PC-9 (cell line): ENCODE measurements around the gene ELP4. TPM values are rescaled to one million over a fixed set of nuclear protein-coding genes. Genes with fewer than 3 reads are reported as not detected.

Experiments used
- BruUV-seq: library from RNA; stranded (reverse); fragments of 400-500 nt; replicated peaks from 2 replicates; lab custom pipeline; 2021; lab: Mats Ljungman, UMichigan
- CTCF ChIA-PET: fragments of 300-600 bp; sonication (Branson Sonifier 250); formaldehyde crosslinking; loops from one replicate; lab custom pipeline; 2022; ENCODE audit warnings: antibody characterized with exemption; lab: Charles Lee
- POLR2A ChIA-PET: fragments of 300-600 bp; sonication (Branson Sonifier 250); formaldehyde crosslinking; loops from one replicate; lab custom pipeline; 2022; ENCODE audit warnings: antibody characterized with exemption; ENCODE audit not compliant: unreplicated experiment; lab: Charles Lee
- DNase-seq, 2 experiments: peaks; one replicate each; pipeline versions ENCODE4 v3.0.0 to v3.0.0-alpha.2; 2015 to 2022; ENCODE audit warnings: mixed read lengths in 1 of 2
- H2AFZ ChIP-seq: fragments of 200-600 bp; sonication (generic); 2 replicates; pipeline ENCODE4 v1.8.1; 2017; ENCODE audit warnings: antibody characterized with exemption
- H3F3A ChIP-seq: fragments of 200-600 bp; sonication (generic); 2 replicates; pipeline ENCODE4 v1.8.1; 2017; ENCODE audit warnings: antibody characterized with exemption, mild to moderate bottlenecking, low read depth; ENCODE audit not compliant: insufficient read depth
- H3K27ac ChIP-seq: fragments of 200-600 bp; sonication (generic); 2 replicates; pipeline ENCODE4 v1.6.1; 2016; ENCODE audit warnings: mixed run types
- H3K27me3 ChIP-seq: fragments of 200-600 bp; sonication (generic); 2 replicates; pipeline ENCODE4 v1.6.1; 2016; ENCODE audit warnings: low read depth, mixed run types; ENCODE audit not compliant: insufficient read depth
- H3K36me3 ChIP-seq: fragments of 200-600 bp; sonication (generic); 2 replicates; pipeline ENCODE4 v1.6.1; 2016; ENCODE audit warnings: low read depth, mixed run types
- H3K4me1 ChIP-seq: fragments of 200-600 bp; sonication (generic); replicated peaks from 2 replicates; pipeline ENCODE4 v1.6.1; 2016; ENCODE audit warnings: mixed run types; ENCODE audit not compliant: insufficient read depth
- H3K4me2 ChIP-seq: fragments of 200-600 bp; sonication (generic); 2 replicates; pipeline ENCODE4 v1.6.1; 2017; ENCODE audit warnings: mixed run types
- H3K4me3 ChIP-seq: fragments of 200-600 bp; sonication (generic); 2 replicates; pipeline ENCODE4 v1.6.1; 2016; ENCODE audit warnings: mixed run types
- H3K79me2 ChIP-seq: fragments of 200-600 bp; sonication (generic); 2 replicates; pipeline ENCODE4 v1.6.1; 2017; ENCODE audit warnings: low read depth, mixed run types
- H3K9me2 ChIP-seq: fragments of 200-600 bp; sonication (generic); 2 replicates; pipeline ENCODE4 v1.8.1; 2017; ENCODE audit warnings: mild to moderate bottlenecking; ENCODE audit not compliant: insufficient read depth
- H3K9me3 ChIP-seq: fragments of 200-600 bp; sonication (generic); 2 replicates; pipeline ENCODE4 v1.8.1; 2016; ENCODE audit warnings: low read depth; ENCODE audit not compliant: insufficient read depth
- H4K20me1 ChIP-seq: fragments of 200-600 bp; sonication (generic); 2 replicates; pipeline ENCODE4 v1.8.1; 2017; ENCODE audit not compliant: insufficient read depth
- CTCF ChIP-seq: fragments of 200-600 bp; sonication (generic); conservative IDR thresholded peaks from 2 replicates; pipeline ENCODE4 v1.6.1; 2017; ENCODE audit warnings: mixed run types, antibody characterized with exemption, mild to moderate bottlenecking, moderate library complexity
- EZH2 ChIP-seq: fragments of 200-600 bp; sonication (generic); IDR thresholded peaks from 2 replicates; pipeline ENCODE4 v1.8.0; 2017; ENCODE audit warnings: antibody characterized with exemption, low read depth
- intact Hi-C: fragments of 100-400 bp; cut with micrococcal nuclease; formaldehyde crosslinking; loops from one replicate; pipeline ENCODE4 v1.10.0; 2022; ENCODE audit not compliant: unreplicated experiment
- total RNA-seq: library from RNA; stranded (reverse); gene quantifications from 2 replicates; pipeline ENCODE4 v1.2.3, GENCODE V29; 2021

ELP4 gene
- total RNA-seq, 1 experiment from 2014 or later: 20.5 TPM

GRCh38 chr11:31813391-31814175 is 304.0 kb downstream of the ELP4 start:
- intact Hi-C loops: loop anchor here (5.0 kb wide), 1 partner anchor 274 kb away; no protein-coding TSS in a partner anchor
- BruUV-seq: no TSS peak
- 0 out of 2 replicates have a peak overlapping the region, but pooled peaks have one; percentile 77 for H3K27ac ChIP-seq
- no peaks in the 10 kb centered on the region for H3K9me2 ChIP-seq
- H3K4me1 ChIP-seq: peaks cover 16% of the 10 kb centered on the region
- H3K27me3 ChIP-seq: no peaks in the 10 kb centered on the region
- H2AFZ ChIP-seq: peak overlapping the region; percentile 89
- H3K4me2 ChIP-seq: peak overlapping the region; percentile 94
- peaks cover 15% of the 10 kb centered on the region for H3K79me2 ChIP-seq
- no peaks in the 10 kb centered on the region for H3K36me3 ChIP-seq
- no peaks in the 10 kb centered on the region for H4K20me1 ChIP-seq
- no peak for DNase-seq
- no peak for TF ChIP-seq EZH2
- no peak for TF ChIP-seq CTCF
- H3F3A ChIP-seq: peaks cover 15% of the 10 kb centered on the region
- H3K4me3 ChIP-seq: peak overlapping the region; percentile 89
- H3K9me3 ChIP-seq: no peaks in the 10 kb centered on the region
- ChIA-PET POLR2A (no interaction called here), CTCF (interaction anchor here (0.6 kb wide), 2 partner anchors 48 to 305 kb away, joined by 4 to 16 read pairs; no protein-coding TSS in a partner anchor)

GRCh38 chr11:31814176-31814868 is 304.8 kb downstream of the ELP4 start:
- H3K4me2 ChIP-seq: no peak overlapping the region
- H3K9me3 ChIP-seq: no peaks in the 10 kb centered on the region
- DNase-seq: no peak
- no peaks in the 10 kb centered on the region for H4K20me1 ChIP-seq
- ChIA-PET CTCF (no interaction called here), POLR2A (no interaction called here)
- TF ChIP-seq CTCF: no peak
- TF ChIP-seq EZH2: no peak
- peaks cover 8% of the 10 kb centered on the region for H3K79me2 ChIP-seq
- no peak overlapping the region for H2AFZ ChIP-seq
- no TSS peak for BruUV-seq
- H3F3A ChIP-seq: peaks cover 15% of the 10 kb centered on the region
- H3K4me1 ChIP-seq: peaks cover 16% of the 10 kb centered on the region
- no peak overlapping the region for H3K27ac ChIP-seq
- H3K27me3 ChIP-seq: no peaks in the 10 kb centered on the region
- H3K36me3 ChIP-seq: no peaks in the 10 kb centered on the region
- no peak overlapping the region for H3K4me3 ChIP-seq
- intact Hi-C loops: loop anchor here (5.0 kb wide), 1 partner anchor 273 kb away; no protein-coding TSS in a partner anchor
- H3K9me2 ChIP-seq: no peaks in the 10 kb centered on the region

DNA sequence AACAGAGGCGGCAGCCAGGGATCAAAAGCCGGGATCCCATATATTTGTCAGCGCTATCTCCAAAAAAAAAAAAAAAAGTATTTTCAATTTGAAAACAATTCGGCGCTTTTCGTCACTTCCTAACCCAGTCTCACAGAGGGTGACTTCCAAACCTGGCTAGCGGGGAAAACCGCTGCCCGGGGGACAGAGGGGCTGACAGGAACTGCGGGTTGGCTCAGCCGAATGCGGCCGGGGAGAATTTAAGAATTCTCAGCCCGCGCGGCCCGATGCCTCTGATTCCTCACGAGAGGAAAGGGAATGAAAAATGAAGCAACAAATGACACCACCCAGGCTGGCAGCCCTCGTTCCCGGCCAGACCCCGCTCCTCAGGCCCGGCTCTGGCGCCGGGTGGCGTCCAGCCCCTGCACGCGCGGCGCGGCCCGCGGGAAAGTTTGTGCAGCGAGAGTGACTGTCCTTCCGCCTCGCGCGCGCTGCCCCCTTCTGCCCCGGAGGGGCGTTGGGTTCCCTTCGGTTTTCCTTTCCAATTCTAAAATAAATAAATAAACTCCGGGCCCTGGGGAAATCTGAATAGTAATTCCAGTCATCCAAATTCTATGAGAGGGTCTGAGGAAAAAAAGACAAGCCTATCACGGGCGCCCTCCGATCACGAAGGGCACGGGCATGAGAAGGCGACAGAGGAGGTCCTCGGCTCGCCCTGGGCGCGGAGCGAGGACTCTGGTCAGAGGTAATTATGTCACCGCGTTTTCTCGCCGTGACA is 306.3 kb downstream of the ELP4 start:
- no peaks in the 10 kb centered on the region for H3K9me2 ChIP-seq
- no peaks in the 10 kb centered on the region for H4K20me1 ChIP-seq
- TF ChIP-seq EZH2 (no peak), CTCF (no peak)
- BruUV-seq: no TSS peak
- H3K79me2 ChIP-seq: no peaks in the 10 kb centered on the region
- H3K27me3 ChIP-seq: no peaks in the 10 kb centered on the region
- CTCF ChIA-PET: no interaction called here
- H3K36me3 ChIP-seq: no peaks in the 10 kb centered on the region
- intact Hi-C loops: no loop called here
- no peak overlapping the region for H3K4me2 ChIP-seq
- H3K27ac ChIP-seq: no peak overlapping the region
- no peak for DNase-seq
- POLR2A ChIA-PET: no interaction called here
- H3K4me3 ChIP-seq: no peak overlapping the region
- H2AFZ ChIP-seq: no peak overlapping the region
- H3K9me3 ChIP-seq: no peaks in the 10 kb centered on the region
- H3F3A ChIP-seq: peaks cover 9% of the 10 kb centered on the region; the same call in 1 of the 2 replicates
- H3K4me1 ChIP-seq: peaks cover 16% of the 10 kb centered on the region
